Gastroesophageal sphincter (tissue), 4 donors: ENCODE results near the gene SWAP70. TPM values are rescaled to one million over a fixed set of nuclear protein-coding genes. Genes with fewer than 3 reads are reported as not detected.

Experiments used
- ATAC-seq: fragments of 150-250 bp; one replicate; pipeline ENCODE4 v1.9.1; 2016; ENCODE audit warnings: mild to moderate bottlenecking, moderate library complexity
- H3K27ac ChIP-seq, 4 donors: fragments of 200-600 bp; sonication (generic) in 3 of 4; 1 replicate in 3 of 4; 2 replicates in 1 of 4; pipeline ENCODE4 v1.5.1; 2016 to 2019
- H3K27me3 ChIP-seq: fragments of 200-600 bp; sonication (generic); one replicate; pipeline ENCODE4 v1.5.1; 2019
- H3K36me3 ChIP-seq, 2 donors: fragments of 200-600 bp; sonication (generic); one replicate each; pipeline ENCODE4 v1.5.1; 2019; ENCODE audit warnings: control low read depth in 1 of 2
- H3K4me1 ChIP-seq, 3 donors: fragments of 200-600 bp; sonication (generic); 1 replicate in 2 of 3; 2 replicates in 1 of 3; pipeline ENCODE4 v1.5.1; 2016 to 2019; ENCODE audit warnings: control low read depth in 2 of 3
- H3K4me3 ChIP-seq, 2 donors: fragments of 200-600 bp; sonication (generic); one replicate each; pipeline ENCODE4 v1.5.1; 2019; ENCODE audit warnings: mild to moderate bottlenecking in 1 of 2, moderate library complexity in 1 of 2
- H3K9me3 ChIP-seq, 3 donors: fragments of 200-600 bp; sonication (generic); one replicate each; pipeline ENCODE4 v1.5.1; 2017 to 2019; ENCODE audit warnings: control low read depth in 2 of 3
- CTCF ChIP-seq, 4 experiments: fragments of 200-600 bp in 2 of 4; fragments of 450-650 bp in 2 of 4; sonication (generic) in 1 of 4; IDR thresholded peaks; one replicate each; pipeline ENCODE4 v1.5.1; 2017 to 2019; ENCODE audit warnings: antibody characterized with exemption in 4 of 4, mild to moderate bottlenecking in 2 of 4, moderate library complexity in 2 of 4
- EP300 ChIP-seq: sonication (generic); formaldehyde crosslinking; IDR thresholded peaks from one replicate; pipeline ENCODE4 v1.6.1; 2017; ENCODE audit warnings: antibody characterized with exemption, mild to moderate bottlenecking
- POLR2A ChIP-seq, 2 donors: fragments of 450-650 bp; IDR thresholded peaks; one replicate each; pipeline ENCODE4 v1.6.1; 2017; ENCODE audit warnings: antibody characterized with exemption in 2 of 2, mild to moderate bottlenecking in 2 of 2, moderate library complexity in 1 of 2
- POLR2AphosphoS5 ChIP-seq: sonication (generic); formaldehyde crosslinking; IDR thresholded peaks from one replicate; pipeline ENCODE4 v1.6.1; 2017; ENCODE audit warnings: antibody characterized with exemption
- WGBS, 2 donors: methylation state at CpG; one replicate each; pipeline ENCODE4 v1.1.5; 2018; ENCODE audit warnings: low coverage in 1 of 2; 5-methylcytosine and 5-hydroxymethylcytosine counted together
- total RNA-seq, 4 donors: library from RNA; depleted of rRNA; stranded (reverse); fragments of >200 nt; gene quantifications; one replicate each; pipeline ENCODE4 v1.1.0, GENCODE V29; 2016

SWAP70 gene
- total RNA-seq, 4 donors from 2014 or later: 32.2 to 65.9 (median 45.0) TPM

GRCh38 chr11:9651481-9651880, 12.4 kb upstream of the SWAP70 start:
- Histone ChIP-seq H3K27ac (no peak overlapping the region), H3K27me3 (no peaks in the 10 kb centered on the region), H3K4me3 (no peak overlapping the region), H3K9me3 (peaks cover 0 to 4% (median 0%) of the 10 kb centered on the region in 3 donors), H3K36me3 (no peaks in the 10 kb centered on the region), H3K4me1 (no peaks in the 10 kb centered on the region)
- ATAC-seq: no peak
- TF ChIP-seq EP300: no peak
- 75% methylated on average over 7 of the region's 7 CpGs; no CpG with 5 or more reads in 1 of the 2 donors for WGBS, 2 donors

- H3K9me3 ChIP-seq: peaks cover 0 to 4% (median 0%) of the 10 kb centered on the region in 3 donors
- H3K36me3 ChIP-seq: no peaks in the 10 kb centered on the region
- H3K4me1 ChIP-seq: no peaks in the 10 kb centered on the region
- H3K27me3 ChIP-seq: no peaks in the 10 kb centered on the region
- TF ChIP-seq POLR2AphosphoS5 (no peak), EP300 (no peak), CTCF (IDR thresholded peaks at IDR 0.05) (no peak), POLR2A (IDR thresholded peaks at IDR 0.05) (no peak)
- ATAC-seq: no peak
- H3K27ac ChIP-seq: no peak overlapping the region
- H3K4me3 ChIP-seq: no peak overlapping the region
Measured at GRCh38 chr11:9651899-9652748, 11.8 kb upstream of the SWAP70 start.

GRCh38 chr11:9653871-9654270, 10.0 kb upstream of the SWAP70 start:
- 65 to 86% methylated on average over 2 of the region's 2 CpGs for WGBS, 2 donors
- H3K4me1 ChIP-seq: no peaks in the 10 kb centered on the region
- peaks cover 0 to 4% (median 0%) of the 10 kb centered on the region in 3 donors for H3K9me3 ChIP-seq
- H3K27me3 ChIP-seq: no peaks in the 10 kb centered on the region
- ATAC-seq: no peak
- TF ChIP-seq CTCF (IDR thresholded peaks at IDR 0.05) (no peak), EP300 (no peak), POLR2A (IDR thresholded peaks at IDR 0.05) (no peak), POLR2AphosphoS5 (no peak)
- no peak overlapping the region for H3K27ac ChIP-seq
- H3K4me3 ChIP-seq: no peak overlapping the region
- H3K36me3 ChIP-seq: no peaks in the 10 kb centered on the region

- no peaks in the 10 kb centered on the region for H3K4me1 ChIP-seq
- no peak overlapping the region for H3K4me3 ChIP-seq
- H3K27ac ChIP-seq: no peak overlapping the region
- no peak for ATAC-seq
- no peaks in the 10 kb centered on the region for H3K27me3 ChIP-seq
- peaks cover 0 to 4% (median 0%) of the 10 kb centered on the region in 3 donors for H3K9me3 ChIP-seq
- no peak for TF ChIP-seq POLR2AphosphoS5
- TF ChIP-seq POLR2A (IDR thresholded peaks at IDR 0.05): no peak
- TF ChIP-seq EP300: no peak
- TF ChIP-seq CTCF (IDR thresholded peaks at IDR 0.05): no peak
- no peaks in the 10 kb centered on the region for H3K36me3 ChIP-seq
Measured at GRCh38 chr11:9656864-9657263, 7.0 kb upstream of the SWAP70 start.

GRCh38 chr11:9657531-9657930, 6.3 kb upstream of the SWAP70 start:
- peaks cover 0 to 4% (median 0%) of the 10 kb centered on the region in 3 donors for H3K9me3 ChIP-seq
- 81 to 84% methylated on average over 4 to 5 of the region's 6 CpGs for WGBS, 2 donors
- TF ChIP-seq POLR2A (IDR thresholded peaks at IDR 0.05) (no peak), POLR2AphosphoS5 (no peak), EP300 (no peak), CTCF (IDR thresholded peaks at IDR 0.05) (no peak)
- peaks cover 0 to 2% (median 0%) of the 10 kb centered on the region in 3 donors for H3K4me1 ChIP-seq
- ATAC-seq: no peak
- H3K27me3 ChIP-seq: no peaks in the 10 kb centered on the region
- no peak overlapping the region for H3K27ac ChIP-seq
- no peak overlapping the region for H3K4me3 ChIP-seq
- no peaks in the 10 kb centered on the region for H3K36me3 ChIP-seq
